HG03045 (cell line): ENCODE measurements around the gene TFCP2L1.

Experiments
- ATAC-seq: cut with Tn5 transposase; IDR thresholded peaks from one replicate; pipeline ENCODE4 v1.9.1; 2021; ENCODE audit warnings: mild to moderate bottlenecking, moderate library complexity; ENCODE audit not compliant: unreplicated experiment

TFCP2L1 gene

GRCh38 chr2:121179467-121179866 is 105.5 kb downstream of the TFCP2L1 start:
- no peak for ATAC-seq

GRCh38 chr2:121178730-121179129 is 106.3 kb downstream of the TFCP2L1 start:
- no peak for ATAC-seq

GRCh38 chr2:121177896-121178295 is 107.1 kb downstream of the TFCP2L1 start:
- ATAC-seq: no peak

GRCh38 chr2:121175326-121175725 is 109.7 kb downstream of the TFCP2L1 start:
- no peak for ATAC-seq

- ATAC-seq: no peak
Observed at GRCh38 chr2:121173806-121174205, 111.2 kb downstream of the TFCP2L1 start.

DNA sequence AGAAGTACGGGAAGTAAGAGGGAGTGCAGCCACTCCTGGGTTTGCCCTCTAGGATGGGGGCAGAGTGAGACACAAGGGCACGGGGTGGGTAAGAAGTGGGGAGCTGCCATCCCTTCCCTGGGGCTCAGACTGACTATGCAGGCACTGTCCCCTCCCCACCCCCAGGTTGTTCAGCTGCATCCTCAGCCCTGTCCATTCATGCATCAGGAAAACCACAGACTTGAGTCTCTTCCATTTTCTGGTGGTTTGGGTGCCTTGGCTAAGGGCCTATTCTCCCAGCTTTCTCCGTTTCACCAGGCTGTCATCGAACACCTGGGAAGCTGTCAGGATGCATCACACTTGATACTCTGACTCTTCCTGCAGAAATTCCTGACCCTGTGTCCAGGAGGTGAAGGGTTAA is 111.9 kb downstream of the TFCP2L1 start:
- ATAC-seq: no peak

DNA sequence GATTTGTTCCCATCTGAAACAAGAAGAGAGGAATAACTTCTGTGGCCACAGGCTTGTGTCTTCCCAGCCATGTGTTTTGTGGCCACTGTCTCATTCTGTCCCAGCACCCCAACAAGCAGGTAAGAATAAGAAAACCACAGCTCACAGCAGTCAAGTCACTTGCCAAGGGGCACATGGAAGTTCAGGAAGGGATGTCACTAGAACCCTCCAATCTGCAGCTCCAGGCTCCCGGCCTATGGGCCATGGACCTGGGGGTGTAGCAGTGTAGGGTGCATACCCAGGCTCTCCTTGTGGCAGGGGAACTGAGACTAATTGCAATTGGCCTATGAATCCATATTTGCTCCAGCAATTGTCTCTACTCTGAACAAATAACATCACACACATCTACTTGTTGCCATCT is 112.5 kb downstream of the TFCP2L1 start:
- ATAC-seq: no peak

GRCh38 chr2:121171625-121172119 is 113.3 kb downstream of the TFCP2L1 start:
- no peak for ATAC-seq

DNA sequence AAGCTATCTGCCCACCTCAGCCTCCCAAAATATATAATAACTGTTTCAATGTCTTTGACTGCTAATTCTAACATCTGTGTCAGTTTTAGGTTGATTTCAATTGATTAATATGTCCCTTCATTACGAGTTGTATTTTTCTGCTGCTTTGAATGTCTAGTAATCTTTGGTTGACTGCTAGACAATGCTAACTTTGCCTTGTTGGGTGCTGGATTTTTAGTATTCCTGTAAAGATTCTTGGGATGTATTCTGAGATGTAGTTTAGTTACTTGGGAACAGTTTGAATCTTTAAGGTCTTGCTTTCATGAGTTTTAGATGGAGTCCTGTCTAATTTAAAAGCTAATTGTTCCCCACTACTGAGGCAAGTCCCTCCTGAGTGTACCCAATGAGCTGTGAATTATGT is 114.4 kb downstream of the TFCP2L1 start:
- ATAC-seq: no peak

DNA sequence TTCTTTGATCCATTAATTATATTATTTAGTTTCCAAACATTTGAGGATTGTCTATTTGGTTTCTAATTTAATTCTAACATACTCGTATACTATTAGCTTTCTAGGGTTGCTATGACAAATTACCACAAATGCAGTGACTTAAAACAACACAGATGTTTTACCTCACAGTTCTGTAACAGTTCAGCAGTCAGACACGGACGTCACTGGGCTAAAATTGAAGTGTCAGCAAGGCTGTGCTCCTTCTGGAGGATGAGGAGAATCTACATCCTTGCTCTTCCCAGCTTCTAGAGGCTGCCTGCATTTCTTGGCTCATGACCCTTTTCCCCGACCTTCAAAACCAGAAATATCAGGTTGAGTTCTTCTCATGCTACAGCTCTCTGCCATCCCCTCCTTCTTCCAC is 117.6 kb downstream of the TFCP2L1 start:
- no peak for ATAC-seq
